Measurements from ENCODE around the gene KDM1B. TPM values are rescaled to one million over a fixed set of nuclear protein-coding genes. Genes with fewer than 3 reads are reported as not detected.

The KDM1B gene
- total and polyA plus RNA-seq, 7 experiments from 2014 or later: 1.3 to 25.4 (median 8.7) TPM

GRCh38 chr6:18119236-18119635 is 36.0 kb upstream of the KDM1B start:
- H3K4me1 ChIP-seq (ENCODE audit: control insufficient read depth in 2 of 2, insufficient read depth in 2 of 2, low read length in 2 of 2): peaks cover 5 to 8% of the 10 kb centered on the region in 2 donors
- Mint-ChIP-seq H3K9me3 (peaks cover 0 to 38% (median 6%) of the 10 kb centered on the region in 11 donors), H3K36me3 (peaks cover 0 to 12% (median 3%) of the 10 kb centered on the region in 5 donors), H3K27ac (no peak overlapping the region), H3K4me1 (peaks cover 0 to 20% (median 8%) of the 10 kb centered on the region in 7 donors), H3K27me3 (peaks cover 0 to 63% (median 7%) of the 10 kb centered on the region in 5 donors), H3K4me3 (no peak overlapping the region)
- CTCF ChIA-PET: no interaction called here
- intact Hi-C loops (cut with micrococcal nuclease): no loop called here
- no peak overlapping the region for H3K4me3 ChIP-seq (ENCODE audit: low read length)
- DNase-seq (no peak), ATAC-seq (no peak)
- peaks cover 0 to 6% (median 0%) of the 10 kb centered on the region in 3 experiments for H3K9me3 ChIP-seq (ENCODE audit: control insufficient read depth in 2 of 3, low read length in 3 of 3)
- H3K36me3 ChIP-seq (ENCODE audit: control insufficient read depth in 2 of 3, insufficient read depth in 3 of 3, low read length in 3 of 3): no peaks in the 10 kb centered on the region
- POLR2A ChIA-PET: no interaction called here
- no peak overlapping the region for H3K27ac ChIP-seq (ENCODE audit: low read depth, low read length)
- H3K27me3 ChIP-seq (ENCODE audit: control insufficient read depth in 2 of 2, insufficient read depth in 2 of 2, low read length in 2 of 2): no peaks in the 10 kb centered on the region

DNA sequence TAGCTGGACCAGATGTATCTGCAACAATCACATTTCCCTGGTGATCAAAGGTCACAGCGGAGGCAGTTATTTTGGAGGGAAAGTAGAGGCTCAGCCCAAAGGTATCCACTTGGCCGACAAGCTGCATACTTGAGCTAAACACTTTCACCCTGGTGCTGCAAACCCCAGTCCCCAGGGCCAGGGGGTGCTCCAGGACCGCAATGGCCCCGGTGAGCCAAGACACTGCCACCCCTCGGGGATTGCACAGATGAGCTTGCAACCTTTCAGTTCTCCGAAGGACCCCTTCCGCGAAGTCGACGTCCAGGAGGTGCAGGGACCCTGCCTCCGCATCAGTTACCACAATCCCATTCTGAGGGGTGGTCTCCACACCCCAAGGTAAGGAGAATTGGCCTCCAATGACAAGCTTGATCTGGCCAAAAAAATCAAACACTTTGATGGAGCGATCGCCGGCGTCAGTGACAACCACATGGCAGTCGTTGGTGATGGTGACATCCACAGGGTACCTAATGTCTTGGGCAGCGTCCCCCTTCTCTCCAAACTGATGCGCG is 33.6 kb upstream of the KDM1B start:
- DNase-seq (no peak), ATAC-seq (no peak)
- peaks cover 0 to 12% (median 3%) of the 10 kb centered on the region in 5 donors for H3K36me3 Mint-ChIP-seq
- POLR2A ChIA-PET: no interaction called here
- peaks cover 0 to 67% (median 7%) of the 10 kb centered on the region in 5 donors for H3K27me3 Mint-ChIP-seq
- Histone ChIP-seq H3K36me3 (ENCODE audit: control insufficient read depth in 2 of 3, insufficient read depth in 3 of 3, low read length in 3 of 3) (no peaks in the 10 kb centered on the region), H3K27ac (ENCODE audit: low read depth, low read length) (no peak overlapping the region), H3K4me1 (ENCODE audit: control insufficient read depth in 2 of 2, insufficient read depth in 2 of 2, low read length in 2 of 2) (peaks cover 5 to 8% of the 10 kb centered on the region in 2 donors), H3K9me3 (ENCODE audit: control insufficient read depth in 2 of 3, low read length in 3 of 3) (peaks cover 0 to 6% (median 0%) of the 10 kb centered on the region in 3 experiments), H3K4me3 (ENCODE audit: low read length) (peak overlapping the region; percentile 63), H3K27me3 (ENCODE audit: control insufficient read depth in 2 of 2, insufficient read depth in 2 of 2, low read length in 2 of 2) (no peaks in the 10 kb centered on the region)
- peak overlapping the region; percentile 52 to 88 (median 78) for H3K4me3 Mint-ChIP-seq
- intact Hi-C loops (cut with micrococcal nuclease): loop anchor here (1.0 to 10.0 kb wide), 5 partner anchors 33 to 967 kb away; partner anchors contain the start of genes KDM1B (in 2 of the 2), TPMT (in 2 of the 2) and KIF13A (in 1 of the 2)
- CTCF ChIA-PET: no interaction called here
- H3K4me1 Mint-ChIP-seq: peaks cover 0 to 15% (median 8%) of the 10 kb centered on the region in 7 donors
- H3K9me3 Mint-ChIP-seq: peaks cover 0 to 38% (median 6%) of the 10 kb centered on the region in 11 donors
- H3K27ac Mint-ChIP-seq: no peak overlapping the region

GRCh38 chr6:18122128-18123093 is 32.8 kb upstream of the KDM1B start, which contains the start of gene NHLRC1:
TSS of gene NHLRC1 (minus strand) at chr6:18122677. CDS start at chr6:18122606, 71 bp downstream.
- Mint-ChIP-seq H3K27ac (peak within 1 kb of the TSS; percentile 6 to 87 (median 53)), H3K27me3 (peaks cover 0 to 65% (median 7%) of the 10 kb centered on the region in 5 donors), H3K4me1 (peaks cover 0 to 15% (median 8%) of the 10 kb centered on the region in 7 donors), H3K36me3 (peaks cover 0 to 12% (median 3%) of the 10 kb centered on the region in 5 donors), H3K9me3 (peaks cover 0 to 35% (median 5%) of the 10 kb centered on the region in 11 donors), H3K4me3 (peak within 1 kb of the TSS; percentile 81 to 90 (median 87))
- ATAC-seq (peak; percentile 100), DNase-seq (peak; percentile 43 to 68 (median 65))
- Histone ChIP-seq H3K27me3 (ENCODE audit: control insufficient read depth in 2 of 2, insufficient read depth in 2 of 2, low read length in 2 of 2) (no peaks in the 10 kb centered on the region), H3K27ac (ENCODE audit: low read depth, low read length) (no peak within 1 kb of the TSS), H3K9me3 (ENCODE audit: control insufficient read depth in 2 of 3, low read length in 3 of 3) (peaks cover 0 to 6% (median 0%) of the 10 kb centered on the region in 3 experiments), H3K4me3 (ENCODE audit: low read length) (peak within 1 kb of the TSS; percentile 63), H3K36me3 (ENCODE audit: control insufficient read depth in 2 of 3, insufficient read depth in 3 of 3, low read length in 3 of 3) (no peaks in the 10 kb centered on the region), H3K4me1 (ENCODE audit: control insufficient read depth in 2 of 2, insufficient read depth in 2 of 2, low read length in 2 of 2) (peaks cover 5 to 8% of the 10 kb centered on the region in 2 donors)
- ChIA-PET POLR2A (interaction anchor here (1.2 kb wide), 1 partner anchor 415 kb away, joined by 3 read pairs; the partner anchor contains the start of gene NUP153), CTCF (no interaction called here)
- intact Hi-C loops (cut with micrococcal nuclease): loop anchor here (1.0 to 10.0 kb wide), 5 partner anchors 32 to 968 kb away; partner anchors contain the start of genes KDM1B (in 2 of the 2), TPMT (in 2 of the 2) and KIF13A (in 1 of the 2)

DNA sequence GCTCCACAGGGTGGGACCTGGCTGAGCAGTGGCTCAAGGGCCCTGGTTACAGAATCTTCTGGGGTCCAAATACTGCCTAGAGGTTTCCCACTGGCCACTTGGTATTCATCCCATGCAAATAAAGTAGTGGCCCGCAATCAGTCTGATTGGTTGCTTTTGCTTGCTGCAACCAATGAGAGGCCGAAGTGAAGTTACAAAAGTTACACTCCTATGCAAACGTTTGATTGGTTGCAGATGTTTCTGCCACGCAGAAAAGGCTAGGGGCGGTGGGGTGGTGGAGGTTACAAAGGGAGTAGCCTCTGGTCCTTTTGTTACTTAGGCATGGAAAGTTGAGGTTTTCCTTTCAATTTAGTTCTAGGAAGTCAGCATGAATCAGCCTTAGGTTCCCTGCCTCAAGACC is 29.1 kb upstream of the KDM1B start:
- H3K27me3 Mint-ChIP-seq: peaks cover 0 to 38% (median 6%) of the 10 kb centered on the region in 5 donors
- H3K27ac Mint-ChIP-seq: no peak overlapping the region
- Histone ChIP-seq H3K27me3 (ENCODE audit: control insufficient read depth in 2 of 2, insufficient read depth in 2 of 2, low read length in 2 of 2) (no peaks in the 10 kb centered on the region), H3K4me1 (ENCODE audit: control insufficient read depth in 2 of 2, insufficient read depth in 2 of 2, low read length in 2 of 2) (peaks cover 5 to 8% of the 10 kb centered on the region in 2 donors), H3K27ac (ENCODE audit: low read depth, low read length) (no peak overlapping the region), H3K4me3 (ENCODE audit: low read length) (no peak overlapping the region), H3K9me3 (ENCODE audit: control insufficient read depth in 2 of 3, low read length in 3 of 3) (no peaks in the 10 kb centered on the region), H3K36me3 (ENCODE audit: control insufficient read depth in 2 of 3, insufficient read depth in 3 of 3, low read length in 3 of 3) (no peaks in the 10 kb centered on the region)
- no peak overlapping the region for H3K4me3 Mint-ChIP-seq
- H3K36me3 Mint-ChIP-seq: peaks cover 0 to 18% (median 5%) of the 10 kb centered on the region in 5 donors
- DNase-seq (no peak), ATAC-seq (no peak)
- peaks cover 0 to 7% (median 0%) of the 10 kb centered on the region in 11 donors for H3K9me3 Mint-ChIP-seq
- intact Hi-C loops (cut with micrococcal nuclease): loop anchor here in 1 of 2 donors (10.0 kb wide), 2 partner anchors 141 to 971 kb away; partner anchors contain the start of gene KIF13A
- POLR2A ChIA-PET: no interaction called here
- CTCF ChIA-PET: no interaction called here
- H3K4me1 Mint-ChIP-seq: peaks cover 0 to 15% (median 8%) of the 10 kb centered on the region in 7 donors

DNA sequence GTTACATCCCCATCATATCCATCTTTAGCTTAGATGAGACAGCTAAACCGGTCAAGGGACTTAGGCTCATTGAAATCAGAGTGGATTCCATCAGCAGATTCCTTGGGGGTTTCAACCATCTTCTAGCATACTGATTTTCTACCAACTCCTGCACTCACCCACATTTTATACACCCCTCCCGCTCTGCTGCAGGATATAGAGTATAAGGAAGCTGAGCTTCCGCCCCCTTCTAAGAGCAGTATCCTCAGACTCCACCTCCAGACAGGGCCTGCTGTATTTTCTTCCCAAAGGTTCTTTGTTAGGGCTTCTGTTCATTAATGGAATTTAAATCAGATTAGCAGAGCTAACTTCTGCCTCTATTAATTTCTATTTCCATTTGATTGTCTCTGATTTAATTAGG is 22.9 kb upstream of the KDM1B start:
- H3K4me1 Mint-ChIP-seq: peaks cover 0 to 14% (median 6%) of the 10 kb centered on the region in 7 donors
- DNase-seq (no peak), ATAC-seq (no peak)
- intact Hi-C loops (cut with micrococcal nuclease): no loop called here
- no peaks in the 10 kb centered on the region for H3K27me3 Mint-ChIP-seq
- H3K27ac Mint-ChIP-seq: no peak overlapping the region
- Histone ChIP-seq H3K27ac (ENCODE audit: low read depth, low read length) (no peak overlapping the region), H3K27me3 (ENCODE audit: control insufficient read depth in 2 of 2, insufficient read depth in 2 of 2, low read length in 2 of 2) (no peaks in the 10 kb centered on the region), H3K36me3 (ENCODE audit: control insufficient read depth in 2 of 3, insufficient read depth in 3 of 3, low read length in 3 of 3) (peaks cover 0 to 15% (median 0%) of the 10 kb centered on the region in 3 experiments), H3K4me3 (ENCODE audit: low read length) (no peak overlapping the region), H3K9me3 (ENCODE audit: control insufficient read depth in 2 of 3, low read length in 3 of 3) (no peaks in the 10 kb centered on the region), H3K4me1 (ENCODE audit: control insufficient read depth in 2 of 2, insufficient read depth in 2 of 2, low read length in 2 of 2) (peaks cover 0 to 3% of the 10 kb centered on the region in 2 donors)
- no peaks in the 10 kb centered on the region for H3K9me3 Mint-ChIP-seq
- POLR2A ChIA-PET: no interaction called here
- peaks cover 0 to 56% (median 32%) of the 10 kb centered on the region in 5 donors for H3K36me3 Mint-ChIP-seq
- no peak overlapping the region for H3K4me3 Mint-ChIP-seq
- CTCF ChIA-PET: no interaction called here

GRCh38 chr6:18135171-18135570 is 20.1 kb upstream of the KDM1B start:
- Mint-ChIP-seq H3K36me3 (peaks cover 3 to 60% (median 44%) of the 10 kb centered on the region in 5 donors), H3K4me1 (peaks cover 0 to 14% (median 6%) of the 10 kb centered on the region in 7 donors)
- H3K27ac ChIP-seq (ENCODE audit: low read depth, low read length): no peak overlapping the region

More at GRCh38 chr6:18135171-18135570, 20.1 kb upstream of the KDM1B start:
- DNase-seq (no peak), ATAC-seq (no peak)
- ChIA-PET POLR2A (no interaction called here), CTCF (no interaction called here)
- Histone ChIP-seq H3K27me3 (ENCODE audit: control insufficient read depth in 2 of 2, insufficient read depth in 2 of 2, low read length in 2 of 2) (no peaks in the 10 kb centered on the region), H3K4me1 (ENCODE audit: control insufficient read depth in 2 of 2, insufficient read depth in 2 of 2, low read length in 2 of 2) (peaks cover 0 to 3% of the 10 kb centered on the region in 2 donors), H3K4me3 (ENCODE audit: low read length) (no peak overlapping the region), H3K36me3 (ENCODE audit: control insufficient read depth in 2 of 3, insufficient read depth in 3 of 3, low read length in 3 of 3) (peaks cover 0 to 32% (median 7%) of the 10 kb centered on the region in 3 experiments), H3K9me3 (ENCODE audit: control insufficient read depth in 2 of 3, low read length in 3 of 3) (no peaks in the 10 kb centered on the region)
- Mint-ChIP-seq H3K9me3 (no peaks in the 10 kb centered on the region), H3K4me3 (no peak overlapping the region), H3K27ac (no peak overlapping the region), H3K27me3 (no peaks in the 10 kb centered on the region)
- intact Hi-C loops (cut with micrococcal nuclease): no loop called here

Measured in naive thymus-derived CD4-positive, alpha-beta T cell (primary cell).